Measurements from ENCODE around the gene LAMP1. TPM values are rescaled to one million over a fixed set of nuclear protein-coding genes. Genes with fewer than 3 reads are reported as not detected.

The LAMP1 gene
- total RNA-seq, 1 experiment from 2014 or later: 110 TPM

DNA sequence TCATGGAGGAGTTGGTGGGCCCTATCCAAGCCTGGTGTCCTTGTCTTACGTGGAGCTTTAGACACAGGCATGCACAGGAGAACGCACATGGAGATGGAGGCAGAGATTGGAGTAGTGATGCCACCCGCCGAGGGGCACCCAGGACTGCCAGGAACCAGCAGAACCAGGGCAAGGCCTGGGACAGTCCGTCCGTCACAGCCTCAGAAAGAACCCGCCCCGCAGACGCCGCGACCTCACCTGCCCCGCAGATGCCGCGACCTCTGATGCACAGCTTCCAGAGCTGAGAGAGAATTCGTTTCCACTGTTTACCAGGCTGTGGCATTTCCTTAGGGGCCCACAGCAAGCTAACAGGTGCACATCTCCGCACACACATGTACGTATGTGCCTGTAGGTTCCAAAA lies 51.6 kb downstream of the LAMP1 start:
- Histone ChIP-seq H3K9me3 (ENCODE audit: low read length) (no peaks in the 10 kb centered on the region), H3K79me2 (ENCODE audit: low read length) (no peaks in the 10 kb centered on the region), H3K27ac (ENCODE audit: low read length) (no peak overlapping the region), H3K4me2 (ENCODE audit: low read length) (no peak overlapping the region), H3K4me3 (ENCODE audit: low read length) (no peak overlapping the region), H3K27me3 (ENCODE audit: low read length) (no peaks in the 10 kb centered on the region), H3K9ac (ENCODE audit: low read length) (no peak overlapping the region), H4K20me1 (ENCODE audit: low read length) (no peaks in the 10 kb centered on the region), H2AFZ (ENCODE audit: low read length) (no peak overlapping the region), H3K36me3 (ENCODE audit: low read depth, low read length) (no peaks in the 10 kb centered on the region; the same call in 1 of the 2 replicates), H3F3A (ENCODE audit: low read length, unreplicated experiment) (no peaks in the 10 kb centered on the region), H3K4me1 (ENCODE audit: insufficient read depth, low read length) (no peaks in the 10 kb centered on the region), H3K9me2 (replicated peaks; ENCODE audit: low read length) (no peaks in the 10 kb centered on the region)
- DNase-seq (no peak), ATAC-seq (no peak)
- ChIA-PET CTCF (no interaction called here), POLR2A (ENCODE audit: unreplicated experiment) (no interaction called here)
- BruUV-seq (replicated peaks): no TSS peak
- TF ChIP-seq EZH2 (IDR thresholded peaks at IDR 0.05; ENCODE audit: low read length, unreplicated experiment) (no peak), EZH2phosphoT487 (IDR thresholded peaks at IDR 0.05; ENCODE audit: borderline replicate concordance, low read length) (no peak)
- TF ChIP-seq, protein P1, sequence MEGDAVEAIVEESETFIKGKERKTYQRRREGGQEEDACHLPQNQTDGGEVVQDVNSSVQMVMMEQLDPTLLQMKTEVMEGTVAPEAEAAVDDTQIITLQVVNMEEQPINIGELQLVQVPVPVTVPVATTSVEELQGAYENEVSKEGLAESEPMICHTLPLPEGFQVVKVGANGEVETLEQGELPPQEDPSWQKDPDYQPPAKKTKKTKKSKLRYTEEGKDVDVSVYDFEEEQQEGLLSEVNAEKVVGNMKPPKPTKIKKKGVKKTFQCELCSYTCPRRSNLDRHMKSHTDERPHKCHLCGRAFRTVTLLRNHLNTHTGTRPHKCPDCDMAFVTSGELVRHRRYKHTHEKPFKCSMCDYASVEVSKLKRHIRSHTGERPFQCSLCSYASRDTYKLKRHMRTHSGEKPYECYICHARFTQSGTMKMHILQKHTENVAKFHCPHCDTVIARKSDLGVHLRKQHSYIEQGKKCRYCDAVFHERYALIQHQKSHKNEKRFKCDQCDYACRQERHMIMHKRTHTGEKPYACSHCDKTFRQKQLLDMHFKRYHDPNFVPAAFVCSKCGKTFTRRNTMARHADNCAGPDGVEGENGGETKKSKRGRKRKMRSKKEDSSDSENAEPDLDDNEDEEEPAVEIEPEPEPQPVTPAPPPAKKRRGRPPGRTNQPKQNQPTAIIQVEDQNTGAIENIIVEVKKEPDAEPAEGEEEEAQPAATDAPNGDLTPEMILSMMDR (conservative IDR thresholded peaks at IDR 0.05; ENCODE audit: low read depth, low read length): no peak
- intact Hi-C loops (cut with micrococcal nuclease): no loop called here

DNA sequence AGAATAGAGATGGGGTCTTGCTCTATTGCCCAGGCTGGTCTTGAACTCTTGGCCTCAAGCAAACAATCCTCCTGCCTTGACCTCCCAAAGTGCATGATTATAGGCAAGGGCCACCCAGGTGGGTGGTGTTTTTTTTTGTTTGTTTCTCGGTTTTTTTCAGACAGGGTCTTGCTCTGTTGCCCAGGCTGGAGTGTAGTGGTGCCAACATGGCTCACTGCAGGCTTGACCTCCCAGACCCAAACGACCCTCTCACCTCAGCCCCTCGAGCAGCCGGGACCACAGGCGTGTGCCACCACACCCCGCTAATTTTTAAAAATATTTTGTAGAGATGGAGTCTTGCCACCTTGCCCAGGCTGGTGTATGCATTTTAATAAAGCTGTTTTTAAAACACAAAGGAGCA lies 52.0 kb downstream of the LAMP1 start:
- DNase-seq: no peak
- H3K9ac ChIP-seq (ENCODE audit: low read length): no peak overlapping the region
- no peaks in the 10 kb centered on the region for H3K79me2 ChIP-seq (ENCODE audit: low read length)
- no peaks in the 10 kb centered on the region for H4K20me1 ChIP-seq (ENCODE audit: low read length)
- TF ChIP-seq, protein P1 (conservative IDR thresholded peaks at IDR 0.05; ENCODE audit: low read depth, low read length): no peak
- TF ChIP-seq EZH2 (IDR thresholded peaks at IDR 0.05; ENCODE audit: low read length, unreplicated experiment) (no peak), EZH2phosphoT487 (IDR thresholded peaks at IDR 0.05; ENCODE audit: borderline replicate concordance, low read length) (no peak)
- ChIA-PET CTCF (no interaction called here), POLR2A (ENCODE audit: unreplicated experiment) (no interaction called here)
- ATAC-seq: no peak
- H3K36me3 ChIP-seq (ENCODE audit: low read depth, low read length): no peaks in the 10 kb centered on the region; the same call in 1 of the 2 replicates
- H3K27ac ChIP-seq (ENCODE audit: low read length): no peak overlapping the region
- H3F3A ChIP-seq (ENCODE audit: low read length, unreplicated experiment): no peaks in the 10 kb centered on the region
- H3K27me3 ChIP-seq (ENCODE audit: low read length): no peaks in the 10 kb centered on the region
- no TSS peak for BruUV-seq (replicated peaks)
- no peaks in the 10 kb centered on the region for H3K9me2 ChIP-seq (replicated peaks; ENCODE audit: low read length)
- no peak overlapping the region for H3K4me2 ChIP-seq (ENCODE audit: low read length)
- H3K9me3 ChIP-seq (ENCODE audit: low read length): no peaks in the 10 kb centered on the region
- H2AFZ ChIP-seq (ENCODE audit: low read length): no peak overlapping the region
- intact Hi-C loops (cut with micrococcal nuclease): no loop called here
- H3K4me1 ChIP-seq (ENCODE audit: insufficient read depth, low read length): no peaks in the 10 kb centered on the region
- no peak overlapping the region for H3K4me3 ChIP-seq (ENCODE audit: low read length)

DNA sequence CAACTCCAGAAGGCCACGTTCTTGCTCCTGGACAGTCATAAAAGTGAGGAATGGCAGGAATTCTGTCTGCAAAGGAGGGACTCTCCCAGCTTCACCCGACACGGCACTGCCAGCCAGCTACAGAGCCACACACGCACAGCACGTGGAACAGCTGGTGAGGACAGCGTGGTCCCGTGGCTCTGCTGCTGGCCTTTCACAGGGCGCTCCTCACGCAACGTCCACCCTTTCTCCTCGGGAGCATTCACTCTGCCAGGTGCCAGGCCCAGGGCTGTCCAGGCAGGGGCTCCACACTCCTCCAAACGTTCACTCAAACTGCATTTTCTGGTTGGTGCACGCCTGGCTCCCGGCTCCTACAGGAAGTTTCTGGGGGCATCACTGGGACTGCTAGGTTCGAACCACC lies 52.5 kb downstream of the LAMP1 start:
- no peaks in the 10 kb centered on the region for H3K4me1 ChIP-seq (ENCODE audit: insufficient read depth, low read length)
- no TSS peak for BruUV-seq (replicated peaks)
- H3K4me3 ChIP-seq (ENCODE audit: low read length): no peak overlapping the region
- no peaks in the 10 kb centered on the region for H3K79me2 ChIP-seq (ENCODE audit: low read length)
- TF ChIP-seq EZH2 (IDR thresholded peaks at IDR 0.05; ENCODE audit: low read length, unreplicated experiment): no peak
- TF ChIP-seq, protein P1 (conservative IDR thresholded peaks at IDR 0.05; ENCODE audit: low read depth, low read length): no peak
- no peak for TF ChIP-seq EZH2phosphoT487 (IDR thresholded peaks at IDR 0.05; ENCODE audit: borderline replicate concordance, low read length)
- H3K4me2 ChIP-seq (ENCODE audit: low read length): no peak overlapping the region
- no peak overlapping the region for H2AFZ ChIP-seq (ENCODE audit: low read length)
- CTCF ChIA-PET: no interaction called here
- no peaks in the 10 kb centered on the region for H3K9me3 ChIP-seq (ENCODE audit: low read length)
- no peaks in the 10 kb centered on the region; the same call in 1 of the 2 replicates for H3K36me3 ChIP-seq (ENCODE audit: low read depth, low read length)
- POLR2A ChIA-PET (ENCODE audit: unreplicated experiment): no interaction called here
- no peak for DNase-seq
- no peak overlapping the region for H3K9ac ChIP-seq (ENCODE audit: low read length)
- no peaks in the 10 kb centered on the region for H3F3A ChIP-seq (ENCODE audit: low read length, unreplicated experiment)
- ATAC-seq: no peak
- H3K27me3 ChIP-seq (ENCODE audit: low read length): no peaks in the 10 kb centered on the region
- intact Hi-C loops (cut with micrococcal nuclease): no loop called here
- no peak overlapping the region for H3K27ac ChIP-seq (ENCODE audit: low read length)
- no peaks in the 10 kb centered on the region for H3K9me2 ChIP-seq (replicated peaks; ENCODE audit: low read length)
- no peaks in the 10 kb centered on the region for H4K20me1 ChIP-seq (ENCODE audit: low read length)

Measured in PC-3 (cell line).